ENCODE data around the gene CTDSP1. TPM values are rescaled to one million over a fixed set of nuclear protein-coding genes. Genes with fewer than 3 reads are reported as not detected.

Gene CTDSP1
- total RNA-seq, 1 experiment from 2014 or later = 52.3 TPM

DNA sequence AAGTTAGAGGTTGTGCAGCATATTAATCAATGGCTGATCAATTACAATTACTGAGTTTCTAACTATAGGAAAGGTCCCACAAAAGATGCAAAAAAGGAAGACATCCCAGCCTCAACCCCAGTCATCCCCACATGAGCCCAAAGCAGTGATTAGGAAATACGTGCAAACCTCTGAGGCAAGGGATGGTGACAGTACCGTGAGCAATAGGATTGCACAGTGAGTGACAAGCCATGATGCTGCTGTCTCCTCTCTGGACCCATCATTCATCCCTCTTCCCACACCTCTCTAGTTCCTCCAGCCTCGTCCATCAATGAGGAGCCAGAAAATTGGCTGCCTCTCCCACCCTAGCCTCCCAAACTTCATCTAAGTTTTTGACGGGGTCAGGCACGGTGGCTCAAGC lies 21.6 kb upstream of the CTDSP1 start:
- Mint-ChIP-seq H3K36me3 (ENCODE audit: insufficient read depth in 1 of 3, low read depth in 3 of 3) (no peaks in the 10 kb centered on the region), H3K4me1 (peaks cover 0 to 3% of the 10 kb centered on the region in 2 experiments; a peak in 1 of 4 replicates), H3K9me3 (no peaks in the 10 kb centered on the region), H3K4me3 (no peak overlapping the region), H3K27me3 (ENCODE audit: low read depth) (peaks cover 19% of the 10 kb centered on the region), H3K27ac (no peak overlapping the region)
- Histone ChIP-seq H3K9ac (ENCODE audit: extremely low read depth, insufficient read length, low read length) (no peak overlapping the region), H2BK120ac (ENCODE audit: low read depth, low read length, poor library complexity, severe bottlenecking) (no peak overlapping the region), H2BK12ac (ENCODE audit: insufficient read length, low read depth, low read length) (no peak overlapping the region), H3K14ac (ENCODE audit: insufficient read depth, low read length) (no peak overlapping the region; the same call in 1 of the 2 replicates), H2BK15ac (ENCODE audit: low read depth, low read length) (no peak overlapping the region), H4K20me1 (ENCODE audit: control insufficient read depth, insufficient read depth, insufficient read length) (no peaks in the 10 kb centered on the region), H3K27ac (ENCODE audit: insufficient read length, low read depth, low read length) (no peak overlapping the region), H3K4ac (ENCODE audit: low read depth, low read length) (no peak overlapping the region), H4K91ac (ENCODE audit: insufficient read length, low read depth, low read length) (no peak overlapping the region), H2AFZ (ENCODE audit: low read length) (no peak overlapping the region), H4K8ac (replicated peaks; ENCODE audit: insufficient read length, low read depth, low read length) (no peak overlapping the region), H3K79me1 (ENCODE audit: insufficient read depth, low read depth, low read length, poor library complexity, severe bottlenecking) (no peaks in the 10 kb centered on the region), H3K4me1 (ENCODE audit: insufficient read depth, low read length) (no peaks in the 10 kb centered on the region), H3K4me2 (ENCODE audit: insufficient read depth, insufficient read length, low read length) (no peak overlapping the region), H3K79me2 (ENCODE audit: insufficient read depth, low read length) (no peaks in the 10 kb centered on the region), H2BK20ac (ENCODE audit: low read depth, low read length, poor library complexity, severe bottlenecking) (no peak overlapping the region), H3T11ph (ENCODE audit: low read length) (no peak overlapping the region), H3K9me3 (ENCODE audit: control insufficient read depth, low read depth, low read length) (no peaks in the 10 kb centered on the region), H3K23me2 (ENCODE audit: insufficient read length, low read depth, low read length, poor library complexity, severe bottlenecking) (no peaks in the 10 kb centered on the region), H3K56ac (ENCODE audit: insufficient read length, low read depth, low read length) (peak overlapping the region; percentile 62), H3K27me3 (ENCODE audit: insufficient read depth, low read length) (no peaks in the 10 kb centered on the region), H3K23ac (ENCODE audit: insufficient read length, low read depth, low read length) (no peak overlapping the region), H2BK5ac (ENCODE audit: insufficient read length, low read length) (no peak overlapping the region), H3K18ac (ENCODE audit: insufficient read length, low read depth, low read length) (no peak overlapping the region), H4K5ac (ENCODE audit: insufficient read length, low read depth, low read length) (no peak overlapping the region), H2AK5ac (ENCODE audit: insufficient read length, low read length) (no peak overlapping the region)
- no CpG with 5 or more reads among the region's 5 CpGs for WGBS (ENCODE audit: extremely low coverage, insufficient read length, low lambda C conversion rate)
- TF ChIP-seq, protein P1, sequence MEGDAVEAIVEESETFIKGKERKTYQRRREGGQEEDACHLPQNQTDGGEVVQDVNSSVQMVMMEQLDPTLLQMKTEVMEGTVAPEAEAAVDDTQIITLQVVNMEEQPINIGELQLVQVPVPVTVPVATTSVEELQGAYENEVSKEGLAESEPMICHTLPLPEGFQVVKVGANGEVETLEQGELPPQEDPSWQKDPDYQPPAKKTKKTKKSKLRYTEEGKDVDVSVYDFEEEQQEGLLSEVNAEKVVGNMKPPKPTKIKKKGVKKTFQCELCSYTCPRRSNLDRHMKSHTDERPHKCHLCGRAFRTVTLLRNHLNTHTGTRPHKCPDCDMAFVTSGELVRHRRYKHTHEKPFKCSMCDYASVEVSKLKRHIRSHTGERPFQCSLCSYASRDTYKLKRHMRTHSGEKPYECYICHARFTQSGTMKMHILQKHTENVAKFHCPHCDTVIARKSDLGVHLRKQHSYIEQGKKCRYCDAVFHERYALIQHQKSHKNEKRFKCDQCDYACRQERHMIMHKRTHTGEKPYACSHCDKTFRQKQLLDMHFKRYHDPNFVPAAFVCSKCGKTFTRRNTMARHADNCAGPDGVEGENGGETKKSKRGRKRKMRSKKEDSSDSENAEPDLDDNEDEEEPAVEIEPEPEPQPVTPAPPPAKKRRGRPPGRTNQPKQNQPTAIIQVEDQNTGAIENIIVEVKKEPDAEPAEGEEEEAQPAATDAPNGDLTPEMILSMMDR (conservative IDR thresholded peaks at IDR 0.05) = no peak
- no peak for DNase-seq

Measured in H9 (cell line).